HG02623 (cell line): Measurements from ENCODE around the gene KRT76.

Experiments
- ATAC-seq: cut with Tn5 transposase; IDR thresholded peaks from one replicate; pipeline ENCODE4 v1.9.1; 2021; ENCODE audit warnings: moderate library complexity; ENCODE audit not compliant: unreplicated experiment

KRT76 gene

GRCh38 chr12:52784909-52785308 is 7.8 kb upstream of the KRT76 start:
- no peak for ATAC-seq

GRCh38 chr12:52783563-52784316 is 6.6 kb upstream of the KRT76 start:
- ATAC-seq = no peak

GRCh38 chr12:52782502-52782901 is 5.4 kb upstream of the KRT76 start:
- no peak for ATAC-seq

GRCh38 chr12:52781399-52782082 is 4.4 kb upstream of the KRT76 start:
- no peak for ATAC-seq

GRCh38 chr12:52779914-52780313 is 2.8 kb upstream of the KRT76 start:
- no peak for ATAC-seq

- no peak for ATAC-seq
These were observed 1.7 kb upstream of the KRT76 start for GRCh38 chr12:52778833-52779232.

- ATAC-seq = no peak
These were observed 421 bp upstream of the KRT76 start for GRCh38 chr12:52777566-52777965.

GRCh38 chr12:52776435-52776834 is 710 bp downstream of the KRT76 start:
- no peak for ATAC-seq

GRCh38 chr12:52774629-52775250 is 2.4 kb downstream of the KRT76 start:
- no peak for ATAC-seq

- ATAC-seq = no peak
These were observed 4.4 kb downstream of the KRT76 start for GRCh38 chr12:52772772-52773171.

GRCh38 chr12:52772188-52772587 is 5.0 kb downstream of the KRT76 start:
- ATAC-seq = no peak

- ATAC-seq = no peak
These were observed 5.6 kb downstream of the KRT76 start for GRCh38 chr12:52771505-52771904.

GRCh38 chr12:52771088-52771487 is 6.1 kb downstream of the KRT76 start:
- ATAC-seq = no peak

GRCh38 chr12:52769946-52770345 is 7.2 kb downstream of the KRT76 start:
- no peak for ATAC-seq

- ATAC-seq = no peak
These were observed 7.8 kb downstream of the KRT76 start for GRCh38 chr12:52769354-52769753.

GRCh38 chr12:52768479-52769200 is 8.5 kb downstream of the KRT76 start:
- ATAC-seq = no peak

GRCh38 chr12:52767427-52767826 is 9.7 kb downstream of the KRT76 start:
- ATAC-seq = no peak

- no peak for ATAC-seq
These were observed 10.1 kb downstream of the KRT76 start for GRCh38 chr12:52767020-52767379.

GRCh38 chr12:52766351-52767019 is 10.7 kb downstream of the KRT76 start:
- no peak for ATAC-seq

GRCh38 chr12:52765702-52766101 is 11.4 kb downstream of the KRT76 start:
- no peak for ATAC-seq

GRCh38 chr12:52763991-52764390 is 13.2 kb downstream of the KRT76 start:
- ATAC-seq = no peak
